GM18873 (cell line): ENCODE results near the gene CDS2.

Experiments
- ATAC-seq: cut with Tn5 transposase; IDR thresholded peaks from one replicate; pipeline ENCODE4 v1.9.1; 2021; ENCODE audit warnings: mild to moderate bottlenecking, moderate library complexity, moderate number of reproducible peaks; ENCODE audit not compliant: unreplicated experiment, low FRiP score

CDS2 gene

DNA sequence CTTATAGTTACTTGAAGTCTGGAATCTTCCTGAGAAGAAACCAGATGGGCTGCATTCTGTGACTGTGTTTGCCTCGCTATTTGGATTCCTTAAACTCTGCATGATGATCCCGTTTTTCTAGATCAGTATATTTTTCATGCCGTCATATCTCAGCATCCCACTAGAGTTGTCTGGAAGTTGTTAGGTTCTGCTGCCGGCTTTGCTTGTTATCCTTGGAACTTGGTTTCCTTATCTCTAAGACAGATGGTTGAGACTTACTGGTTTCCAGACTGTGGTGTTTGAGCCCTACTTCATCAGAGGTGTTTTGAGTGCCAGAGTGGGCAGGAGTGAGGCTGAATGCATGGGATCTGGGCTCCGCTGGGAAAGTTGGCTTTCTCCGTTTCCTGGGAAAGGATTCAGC lies 50.3 kb downstream of the CDS2 start:
- ATAC-seq = no peak

- no peak for ATAC-seq
These were observed 51.2 kb downstream of the CDS2 start for GRCh38 chr20:5178046-5178445.

DNA sequence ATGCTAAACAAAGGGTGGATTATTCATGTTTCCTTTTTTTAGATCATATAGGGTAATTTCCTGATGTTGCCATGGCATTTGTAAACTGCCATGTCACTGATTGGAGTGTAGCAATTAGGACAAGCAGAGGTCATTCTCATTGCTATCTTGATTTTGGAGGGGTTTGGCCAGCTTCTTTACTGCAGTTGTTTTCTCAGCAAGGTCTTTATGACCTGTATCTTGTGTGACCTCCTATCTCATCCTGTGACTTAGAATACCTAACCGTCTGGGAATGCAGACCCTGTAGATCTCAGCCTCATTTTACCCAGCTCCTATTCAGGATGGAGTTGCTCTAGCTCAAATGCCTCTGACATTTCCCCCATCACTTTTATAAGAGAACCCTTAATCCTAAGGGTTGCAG lies 53.6 kb downstream of the CDS2 start:
- ATAC-seq = no peak

- ATAC-seq = no peak
These were observed 54.1 kb downstream of the CDS2 start for GRCh38 chr20:5180933-5181332.

DNA sequence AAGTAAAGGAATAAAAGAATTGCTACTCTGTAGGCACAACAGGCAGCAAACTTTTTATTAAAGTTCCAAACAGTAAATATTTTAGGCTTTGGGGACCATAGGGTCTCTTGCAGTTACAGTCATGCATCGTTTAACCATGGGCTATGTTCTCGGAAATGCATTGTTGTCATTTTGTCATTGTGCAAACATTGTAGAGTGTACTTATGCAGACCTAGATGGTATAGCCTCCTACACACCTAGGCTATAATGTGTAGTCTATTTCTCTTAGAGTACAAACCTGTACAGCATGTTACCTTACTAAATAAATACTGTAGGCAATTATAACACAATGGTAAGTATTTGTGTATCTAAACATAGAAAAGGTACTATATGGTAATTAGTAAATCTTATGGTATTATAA lies 54.7 kb downstream of the CDS2 start:
- no peak for ATAC-seq

GRCh38 chr20:5181958-5182357 lies 55.1 kb downstream of the CDS2 start:
- ATAC-seq = no peak

- no peak for ATAC-seq
These were observed 55.9 kb downstream of the CDS2 start for GRCh38 chr20:5182615-5183254.

DNA sequence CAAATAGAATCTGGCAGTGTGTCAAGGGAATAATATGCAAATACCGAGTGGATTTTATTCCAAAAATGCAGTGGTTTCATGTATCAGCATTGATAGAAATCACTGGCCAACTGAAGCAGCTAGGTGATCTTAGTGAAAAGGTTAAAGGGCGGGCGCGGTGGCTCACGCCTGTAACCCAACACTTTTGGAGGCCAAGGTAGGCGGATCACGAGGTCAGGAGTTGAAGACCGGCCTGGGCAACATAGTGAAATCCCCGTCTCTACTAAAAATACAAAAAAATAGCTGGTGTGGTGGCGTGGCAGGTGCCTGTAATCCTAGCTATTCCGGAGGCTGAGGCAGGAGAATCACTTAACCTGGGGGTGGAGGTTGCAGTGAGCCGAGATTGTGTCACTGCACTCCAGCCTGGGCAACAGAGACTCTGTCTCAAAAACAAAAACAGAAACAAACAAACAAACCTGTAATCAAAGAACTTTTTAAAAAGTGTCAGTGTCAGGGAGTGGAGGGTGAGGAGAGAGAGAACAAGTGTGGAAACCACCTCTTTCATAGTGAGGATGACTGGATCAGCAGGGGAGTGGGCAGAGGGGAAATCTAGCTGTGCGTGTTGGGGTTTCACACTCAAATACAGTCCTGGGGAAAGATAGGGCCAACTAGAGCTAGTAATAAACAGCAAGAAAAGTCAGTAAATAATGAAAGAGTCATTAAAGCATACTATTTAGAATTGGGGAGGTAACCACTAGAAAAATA lies 57.1 kb downstream of the CDS2 start:
- no peak for ATAC-seq

DNA sequence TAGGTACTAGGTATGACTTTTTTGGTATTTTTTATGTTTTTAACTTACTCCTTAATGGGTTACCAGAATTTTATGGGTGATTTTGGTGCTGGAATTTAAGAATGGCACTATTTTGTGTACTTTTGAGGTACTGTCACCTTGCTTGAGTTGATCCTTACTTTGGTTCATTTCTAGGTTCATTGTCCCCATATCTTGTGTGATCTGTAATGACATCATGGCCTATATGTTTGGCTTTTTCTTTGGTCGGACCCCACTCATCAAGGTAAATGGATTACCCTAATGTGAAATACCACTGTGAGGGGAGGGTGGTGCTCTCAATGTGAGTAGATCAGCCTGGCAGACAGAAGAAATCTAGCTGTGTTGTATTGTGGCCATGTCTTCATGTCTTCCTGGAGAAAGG lies 57.9 kb downstream of the CDS2 start:
- no peak for ATAC-seq

DNA sequence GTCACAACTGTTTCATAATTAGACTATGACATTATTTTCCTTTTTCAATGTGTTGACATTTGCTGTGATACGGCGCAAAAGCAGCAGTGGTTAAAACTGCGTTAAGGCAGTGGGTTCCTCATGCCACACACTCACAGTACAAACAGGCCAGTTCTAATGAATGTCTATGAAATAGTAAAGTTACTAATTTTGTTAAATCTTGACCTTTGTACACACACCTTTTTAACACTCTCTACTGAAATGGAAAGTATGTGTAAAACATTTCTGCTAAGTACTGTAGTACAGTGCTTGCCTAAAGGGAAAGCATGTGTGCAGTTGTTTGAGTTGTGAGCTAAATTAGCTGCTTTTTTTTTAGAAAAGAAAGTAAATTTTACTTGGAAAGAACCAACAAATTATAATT lies 60.3 kb downstream of the CDS2 start:
- ATAC-seq = no peak

DNA sequence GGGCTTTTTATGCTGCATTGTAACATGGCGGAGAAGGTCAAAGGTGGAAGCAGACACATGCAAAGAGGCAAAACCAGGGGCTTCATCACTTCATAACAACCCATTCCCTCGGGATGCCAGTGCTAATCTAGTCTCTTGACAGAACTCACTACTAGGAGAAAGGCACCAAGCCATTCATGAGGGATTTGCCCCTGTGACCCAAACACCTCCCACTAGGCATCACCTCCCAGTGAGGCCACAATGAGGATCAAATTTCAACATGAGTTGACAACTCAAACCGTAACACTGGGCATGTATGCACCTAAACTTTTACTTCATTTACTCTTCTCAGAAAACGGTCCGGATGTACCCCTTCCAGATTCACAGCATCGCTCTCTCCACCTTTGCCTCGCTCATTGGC lies 61.9 kb downstream of the CDS2 start:
- ATAC-seq = no peak

- no peak for ATAC-seq
These were observed 63.1 kb downstream of the CDS2 start for GRCh38 chr20:5189917-5190316.

DNA sequence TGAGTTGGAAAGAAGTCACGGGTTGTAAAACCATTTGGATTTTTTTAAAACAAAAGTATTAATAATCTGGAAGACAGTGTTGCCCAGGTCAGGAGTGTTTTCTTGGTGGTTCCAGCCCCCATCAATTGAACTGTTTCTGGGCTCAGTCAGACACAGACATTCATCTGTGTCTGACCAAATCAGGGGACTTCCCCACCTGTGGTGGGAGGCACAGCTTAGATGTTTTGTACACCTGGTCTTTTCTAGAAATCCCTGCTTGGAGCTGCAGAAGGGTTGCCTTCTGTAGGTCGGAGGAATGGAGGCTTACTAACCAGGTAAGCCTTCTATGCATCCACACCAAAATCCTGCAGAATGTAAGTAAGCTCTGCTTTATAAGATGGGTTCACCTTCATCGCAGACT lies 63.6 kb downstream of the CDS2 start:
- no peak for ATAC-seq

- ATAC-seq = peak; percentile 47
These were observed 65.2 kb downstream of the CDS2 start for GRCh38 chr20:5191829-5192569.

DNA sequence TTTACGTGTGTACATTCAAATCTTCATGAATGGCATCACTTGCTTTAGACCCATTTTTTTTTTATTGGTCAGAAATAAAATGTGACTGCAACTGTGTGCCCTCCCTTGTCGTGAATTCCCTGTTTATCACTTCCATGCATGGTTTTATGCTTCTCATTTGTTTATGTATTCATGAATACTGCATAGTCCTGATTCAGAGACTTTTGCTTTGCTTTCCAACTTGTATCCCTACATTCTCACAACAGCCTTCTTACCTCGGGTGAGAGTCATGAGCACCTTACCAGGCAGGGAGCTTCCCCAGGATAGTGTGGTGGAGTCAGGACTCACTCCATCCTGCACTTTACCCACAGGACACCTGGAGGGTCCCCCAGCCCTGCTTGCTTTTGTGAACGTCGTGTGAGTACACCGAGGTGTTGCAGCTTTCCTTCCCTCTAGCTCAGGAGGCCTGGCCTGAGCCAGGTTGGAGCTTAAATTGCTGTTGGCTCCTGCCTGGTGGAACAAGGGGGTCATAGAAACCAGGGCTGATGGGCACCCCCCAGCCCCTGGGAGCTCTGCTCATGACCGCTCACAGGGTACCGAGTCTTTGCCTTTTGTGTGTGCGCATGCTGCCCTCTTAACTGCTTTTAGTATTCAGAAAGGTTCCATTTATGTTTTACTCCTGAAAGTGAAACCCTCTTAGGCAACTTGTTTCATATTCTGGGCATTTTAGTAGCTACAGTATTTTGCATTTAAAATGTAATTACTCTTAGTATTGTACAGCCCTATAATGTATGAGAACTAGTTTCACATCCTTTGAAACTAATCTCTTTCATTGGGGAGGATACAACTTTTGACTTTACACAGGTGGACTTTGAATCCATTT lies 66.0 kb downstream of the CDS2 start:
- ATAC-seq = no peak

DNA sequence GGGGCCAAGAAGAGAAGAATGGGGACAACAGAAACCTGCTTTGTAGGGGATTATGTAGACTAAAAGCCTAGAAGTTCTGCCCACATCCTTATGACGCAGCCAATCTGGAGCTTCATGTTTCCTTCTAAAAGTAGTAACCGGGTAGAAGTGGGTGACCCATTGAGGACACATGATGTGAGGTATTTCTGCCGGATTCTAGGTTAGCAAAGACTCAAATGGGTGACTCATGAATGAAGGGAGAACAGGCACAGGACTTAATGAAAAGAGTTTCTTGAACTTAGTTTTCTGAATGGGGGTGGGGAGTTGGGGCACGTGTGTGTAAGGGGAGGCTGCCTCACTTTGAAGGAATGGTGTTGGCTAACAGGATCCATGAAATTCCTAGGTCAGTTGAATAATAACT lies 68.8 kb downstream of the CDS2 start:
- no peak for ATAC-seq

- no peak for ATAC-seq
These were observed 69.3 kb downstream of the CDS2 start for GRCh38 chr20:5196149-5196548.

- no peak for ATAC-seq
These were observed 70.5 kb downstream of the CDS2 start for GRCh38 chr20:5197270-5197827.

DNA sequence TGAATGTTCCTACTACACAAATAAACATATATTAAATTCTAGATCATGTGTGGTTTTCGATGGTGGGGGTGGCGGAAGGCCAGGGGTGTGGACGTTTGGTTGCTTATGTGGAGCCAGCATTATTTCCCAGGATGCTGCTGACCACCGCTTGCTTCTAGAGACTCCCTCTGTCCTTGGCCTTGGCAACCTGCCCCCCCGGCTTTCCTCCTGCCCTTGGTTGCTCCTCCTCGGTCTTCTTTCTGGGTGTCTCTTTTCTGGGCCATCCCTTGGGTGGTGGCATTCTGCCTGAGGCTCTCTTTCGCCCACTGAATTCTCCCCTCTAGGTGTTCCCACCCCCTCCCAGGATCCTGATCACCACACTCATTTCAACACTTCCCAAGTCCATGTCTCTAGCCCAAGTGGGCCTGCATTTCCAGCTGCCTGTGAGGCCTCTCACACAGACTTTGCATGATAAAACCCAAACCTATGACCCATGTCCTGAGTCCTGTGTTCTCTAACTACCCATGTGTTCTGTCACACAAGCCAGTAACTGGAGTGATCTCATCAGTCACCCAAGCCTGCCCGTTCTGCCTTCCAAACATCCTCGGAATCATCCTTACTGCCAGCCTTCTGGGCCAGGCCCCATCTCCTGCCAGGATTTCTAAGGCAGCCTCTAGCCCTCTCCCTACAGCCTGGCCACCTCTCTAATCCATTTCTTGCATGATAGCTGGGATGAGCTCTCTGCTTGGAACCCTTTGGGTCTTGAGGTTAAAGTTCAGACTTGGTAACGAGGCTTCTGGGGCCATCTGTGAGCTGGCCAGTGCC lies 71.2 kb downstream of the CDS2 start:
- ATAC-seq = no peak

DNA sequence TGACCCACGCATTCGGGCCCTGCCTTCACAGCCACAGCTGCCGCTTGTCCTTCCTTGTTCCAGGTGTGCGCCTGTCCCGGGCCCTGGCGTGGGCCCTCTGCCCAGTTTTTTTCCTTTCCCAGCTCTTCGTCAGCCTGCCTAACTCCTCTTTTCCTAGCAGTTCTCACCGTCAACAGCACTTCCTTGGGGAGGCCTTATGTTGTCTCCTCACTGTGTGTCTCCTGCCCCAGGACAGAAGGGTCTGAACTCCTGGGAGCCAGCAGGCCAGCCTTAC lies 71.8 kb downstream of the CDS2 start:
- no peak for ATAC-seq
